A549 (cell line): ENCODE results near the gene PGF.

ENCODE experiments used
- CTCF ChIP-seq: fragments of >200 bp; sonication (Bioruptor Twin); formaldehyde crosslinking; IDR thresholded peaks from 3 replicates; pipeline ENCODE4 v1.5.1; 2016
- PBX3 ChIP-seq: IDR thresholded peaks from 2 replicates; pipeline ENCODE4 v1.6.1; 2012
- POLR2A ChIP-seq: IDR thresholded peaks from 2 replicates; pipeline ENCODE4 v1.6.1; 2012; ENCODE audit warnings: mild to moderate bottlenecking, low read length
- SMC3 ChIP-seq: fragments of >200 bp; sonication (Bioruptor Twin); formaldehyde crosslinking; IDR thresholded peaks from 3 replicates; pipeline ENCODE4 v1.6.1; 2018; ENCODE audit warnings: inconsistent platforms

- TF ChIP-seq SMC3: no peak
- no peak for TF ChIP-seq POLR2A
- TF ChIP-seq PBX3: no peak
- TF ChIP-seq CTCF: no peak
Observed at GRCh38 chr14:74909911-74910310, 45.5 kb downstream of the PGF start.
